GM18873 (cell line): ENCODE data around the gene OR4X2.
"Not testable (repeated sequence)": the region's sequence is repeated elsewhere in the genome, so short reads cannot be mapped to it uniquely, and the experiment has no call there.

Experiments used
- ATAC-seq: cut with Tn5 transposase; IDR thresholded peaks from one replicate; pipeline ENCODE4 v1.9.1; 2021; ENCODE audit warnings: mild to moderate bottlenecking, moderate library complexity, moderate number of reproducible peaks; ENCODE audit not compliant: unreplicated experiment, low FRiP score

Gene OR4X2, protein sequence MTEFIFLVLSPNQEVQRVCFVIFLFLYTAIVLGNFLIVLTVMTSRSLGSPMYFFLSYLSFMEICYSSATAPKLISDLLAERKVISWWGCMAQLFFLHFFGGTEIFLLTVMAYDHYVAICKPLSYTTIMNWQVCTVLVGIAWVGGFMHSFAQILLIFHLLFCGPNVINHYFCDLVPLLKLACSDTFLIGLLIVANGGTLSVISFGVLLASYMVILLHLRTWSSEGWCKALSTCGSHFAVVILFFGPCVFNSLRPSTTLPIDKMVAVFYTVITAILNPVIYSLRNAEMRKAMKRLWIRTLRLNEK

DNA sequence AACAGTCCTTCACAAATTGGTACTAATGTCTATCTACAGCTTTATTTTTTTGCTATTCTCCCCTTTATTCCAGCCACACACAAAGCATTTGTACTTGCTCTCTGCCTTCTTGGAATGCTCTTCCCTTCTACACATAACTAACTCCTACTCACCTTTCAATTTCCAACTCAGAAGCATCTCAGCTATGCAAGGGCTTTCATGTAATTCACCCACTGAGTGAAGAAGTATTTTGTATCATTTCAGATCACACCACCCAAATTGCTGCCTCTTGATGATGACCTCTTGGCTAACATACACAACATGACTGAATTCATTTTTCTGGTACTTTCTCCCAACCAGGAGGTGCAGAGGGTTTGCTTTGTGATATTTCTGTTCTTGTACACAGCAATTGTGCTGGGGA lies at the start of gene OR4X2:
TSS of gene OR4X2 (plus strand) at position 301 of the 400 bp plus-strand sequence. CDS start at position 301, 0 bp downstream.
- ATAC-seq = no peak

DNA sequence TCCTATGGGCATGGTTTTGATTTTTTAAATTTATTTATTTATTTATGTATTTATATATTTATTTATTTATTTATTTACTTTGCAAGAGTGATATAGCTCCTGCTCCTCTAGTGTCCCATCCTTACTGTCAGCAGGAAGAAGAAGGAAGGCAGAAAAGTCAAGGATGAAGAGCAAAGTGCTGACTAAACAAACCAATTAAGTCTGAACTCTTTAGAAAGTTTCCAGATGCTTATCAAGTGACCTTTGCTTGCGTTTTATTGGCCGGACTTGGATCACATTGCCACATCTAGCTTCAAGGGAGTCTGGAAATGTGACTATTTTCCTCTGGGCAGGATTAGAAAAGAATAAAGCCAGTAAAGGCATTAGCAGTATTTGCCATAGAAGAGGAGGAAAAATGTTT lies 37.0 kb upstream of the OR4X2 start:
- no peak for ATAC-seq

DNA sequence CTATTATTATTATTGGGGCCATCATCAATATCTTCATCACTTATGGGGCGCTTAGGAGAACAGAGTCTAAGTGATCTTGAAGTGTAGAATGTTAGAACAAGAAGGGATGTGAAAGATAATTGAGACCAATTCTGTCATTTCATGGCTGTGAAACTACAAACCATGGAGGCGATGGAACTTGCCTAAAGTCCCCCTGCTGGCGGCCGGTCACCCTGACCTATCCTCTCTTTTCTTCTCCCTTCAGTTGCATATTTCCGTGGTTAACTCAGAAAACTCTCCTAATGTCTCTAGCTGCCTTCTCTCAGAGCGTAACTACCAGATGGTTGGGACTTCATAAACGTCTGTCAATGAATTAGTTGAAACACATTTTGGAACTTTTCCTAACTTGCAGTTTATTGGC lies 34.9 kb upstream of the OR4X2 start:
- no peak for ATAC-seq

DNA sequence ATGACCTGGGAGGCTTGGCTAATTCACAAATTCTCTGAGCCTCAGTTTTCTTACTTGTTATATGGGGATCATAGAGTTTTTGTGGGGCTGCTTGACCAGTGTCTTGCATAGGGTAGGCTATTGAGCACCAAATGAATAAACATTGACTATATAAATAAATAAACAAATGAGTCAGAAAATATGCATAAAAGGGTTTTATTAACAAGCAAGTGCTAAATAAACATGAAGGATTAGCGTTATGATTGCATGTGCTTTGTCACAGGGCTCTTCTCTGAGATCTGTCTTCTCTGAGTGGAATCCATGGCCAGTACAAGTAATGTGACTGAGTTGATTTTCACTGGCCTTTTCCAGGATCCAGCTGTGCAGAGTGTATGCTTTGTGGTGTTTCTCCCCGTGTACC lies 28.4 kb upstream of the OR4X2 start, which contains the start of gene OR4B1:
TSS of gene OR4B1 (plus strand) at position 301 of the 400 bp plus-strand sequence. CDS start at position 301, 0 bp downstream.
- ATAC-seq = no peak

DNA sequence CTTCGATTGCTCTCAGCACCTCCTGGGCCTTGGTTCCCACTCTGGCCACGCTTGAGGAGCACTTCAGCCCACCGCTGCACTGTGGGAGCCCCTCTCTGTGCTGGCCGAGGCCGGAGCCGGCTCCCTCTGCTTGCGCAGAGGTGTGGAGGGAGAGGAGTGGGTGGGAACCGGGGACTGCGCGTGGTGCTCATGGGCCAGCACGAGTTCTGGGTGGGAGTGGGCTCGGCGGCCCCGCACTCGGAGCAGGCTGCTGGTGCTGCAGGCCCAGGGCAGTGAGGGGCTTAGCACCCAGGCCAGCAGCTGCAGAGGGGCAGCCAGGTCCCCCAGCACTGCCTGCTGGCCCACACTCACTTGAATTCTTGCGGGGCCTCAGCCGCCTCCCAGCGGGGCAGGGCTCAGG lies 16.1 kb upstream of the OR4X2 start:
- ATAC-seq = no peak

DNA sequence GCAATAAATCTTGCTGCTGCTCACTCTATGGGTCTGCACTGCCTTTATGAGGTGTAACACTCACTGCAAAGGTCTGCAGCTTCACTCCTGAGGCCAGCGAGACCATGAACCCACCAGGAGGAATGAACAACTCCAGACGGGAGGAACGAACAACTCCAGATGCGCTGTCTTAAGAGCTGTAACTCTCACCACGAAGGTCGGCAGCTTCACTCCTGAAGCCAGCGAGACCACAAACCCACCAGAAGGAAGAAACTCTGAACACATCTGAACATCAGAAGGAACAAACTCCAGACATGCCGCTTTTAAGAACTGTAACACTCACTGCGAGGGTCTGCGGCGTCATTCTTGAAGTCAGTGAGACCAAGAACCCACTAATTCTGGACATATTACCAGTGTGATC lies 14.8 kb upstream of the OR4X2 start:
- ATAC-seq = not testable (repeated sequence)

DNA sequence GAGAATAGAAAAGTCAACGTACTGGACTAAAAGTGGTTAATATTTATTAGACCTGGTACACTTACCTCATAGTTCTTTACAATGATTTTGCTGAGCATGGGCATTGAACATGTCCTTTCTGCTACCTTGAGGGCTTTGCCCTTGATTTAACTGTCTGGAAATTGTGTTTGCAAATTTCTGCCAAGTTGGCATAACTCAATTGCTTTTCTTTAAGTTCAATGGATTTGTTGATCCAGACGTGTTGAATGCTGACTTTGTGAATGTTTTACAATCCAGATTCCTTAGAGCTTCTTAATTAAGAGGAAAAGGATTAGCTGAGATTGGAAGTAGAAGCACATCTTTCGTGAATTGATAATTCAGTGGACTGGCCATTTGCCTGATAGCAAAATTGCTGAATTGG lies 7.2 kb upstream of the OR4X2 start:
- no peak for ATAC-seq

DNA sequence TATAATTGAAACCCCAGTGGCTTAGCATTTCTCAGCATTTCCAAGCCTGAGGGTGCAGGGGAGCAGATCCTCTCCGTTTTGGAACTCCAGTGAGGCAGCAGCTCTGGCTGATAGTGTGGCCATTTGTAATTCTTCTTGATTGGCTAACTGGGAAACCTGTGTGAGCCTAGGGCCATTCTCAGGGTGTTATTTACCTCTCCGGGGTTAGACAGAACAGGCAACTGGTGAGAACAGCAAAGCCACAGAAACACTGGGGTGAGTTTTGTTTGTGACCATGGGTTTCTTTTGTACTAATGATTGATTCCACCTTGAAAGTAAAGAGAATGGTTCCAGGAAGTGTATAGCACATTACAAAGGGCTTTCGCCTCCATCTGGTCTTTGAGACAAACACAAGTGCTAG lies 2.4 kb upstream of the OR4X2 start:
- ATAC-seq = no peak

DNA sequence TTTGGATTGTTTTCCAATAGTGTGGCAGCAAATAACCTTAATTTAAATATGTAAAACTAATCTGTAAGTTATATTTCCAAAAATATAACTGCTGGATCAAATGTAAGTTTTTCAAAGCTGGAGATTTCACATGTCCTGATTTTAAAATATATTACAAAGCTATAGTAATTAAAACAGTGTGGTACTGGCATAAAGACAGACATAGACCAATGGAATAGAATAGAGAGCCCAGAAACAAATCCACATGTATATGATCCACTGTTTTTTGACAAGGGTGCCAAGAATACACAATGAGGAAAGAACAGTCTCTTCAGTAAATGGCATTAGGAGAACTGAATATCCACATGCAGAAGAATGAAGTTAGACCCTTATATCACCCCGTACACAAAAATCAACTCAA lies 4.0 kb downstream of the OR4X2 start:
- no peak for ATAC-seq

DNA sequence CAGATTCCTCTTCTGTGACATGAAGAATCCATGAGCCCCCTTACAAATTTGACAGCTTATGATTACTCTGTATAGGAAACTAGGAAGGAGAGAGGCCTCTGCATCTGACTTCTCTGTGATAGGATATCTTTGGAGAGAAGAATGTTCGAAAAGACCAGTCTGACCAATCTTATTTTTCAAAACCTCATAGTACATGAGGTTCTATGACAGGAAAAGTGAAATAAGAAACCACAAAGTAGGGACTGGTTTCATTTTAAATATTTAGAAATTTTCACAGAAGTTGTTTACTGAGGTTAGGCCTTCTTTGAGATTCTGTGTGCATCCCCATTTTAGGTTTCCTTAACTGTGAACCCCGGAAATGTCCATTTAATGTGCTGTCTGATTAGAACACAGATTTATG lies 16.7 kb downstream of the OR4X2 start:
- no peak for ATAC-seq

DNA sequence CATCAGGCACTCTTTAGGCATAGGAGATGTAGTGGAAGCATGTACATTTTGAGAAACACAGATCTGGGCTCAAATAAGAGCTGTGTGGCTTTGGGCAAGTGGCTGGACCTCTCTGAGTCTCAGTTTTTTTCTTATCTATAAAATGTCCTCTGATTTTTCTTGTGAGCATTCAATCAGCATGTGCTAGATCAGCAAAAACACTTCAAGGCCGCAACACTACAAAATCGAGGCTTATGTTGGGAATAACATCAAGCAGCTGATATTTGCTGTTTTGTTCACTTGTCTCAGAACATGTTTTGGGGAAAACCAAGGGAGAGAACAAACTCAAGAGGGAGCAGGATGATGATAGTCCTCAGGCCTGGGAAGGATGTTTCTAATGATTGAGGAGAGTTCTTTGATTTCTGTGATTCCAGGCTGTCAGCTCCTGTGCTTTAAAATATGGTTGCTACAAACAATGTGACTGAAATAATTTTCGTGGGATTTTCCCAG lies 18.6 kb downstream of the OR4X2 start, which contains the start of gene OR4X1:
TSS of gene OR4X1 (plus strand) at position 439 of the 489 bp plus-strand sequence. CDS start at position 439, 0 bp downstream.
- ATAC-seq = no peak

DNA sequence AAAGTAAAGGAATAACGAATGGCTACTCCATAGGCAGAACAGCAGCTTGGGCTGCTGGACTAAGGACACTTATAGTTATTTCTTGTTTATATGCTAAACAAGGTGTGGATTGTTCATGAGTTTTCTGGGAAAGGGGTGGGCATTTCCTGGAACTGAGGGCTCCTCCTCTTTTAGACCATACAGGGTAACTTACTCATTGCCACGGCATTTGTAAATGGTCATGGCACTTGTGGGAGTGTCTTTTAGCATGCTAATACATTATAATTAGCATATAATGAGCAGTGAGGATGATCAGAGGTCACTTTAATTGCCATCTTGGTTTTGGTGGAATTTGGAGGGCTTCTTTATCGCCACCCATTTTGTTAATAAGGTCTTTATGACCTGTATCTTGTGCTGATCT lies 25.7 kb downstream of the OR4X2 start:
- no peak for ATAC-seq

DNA sequence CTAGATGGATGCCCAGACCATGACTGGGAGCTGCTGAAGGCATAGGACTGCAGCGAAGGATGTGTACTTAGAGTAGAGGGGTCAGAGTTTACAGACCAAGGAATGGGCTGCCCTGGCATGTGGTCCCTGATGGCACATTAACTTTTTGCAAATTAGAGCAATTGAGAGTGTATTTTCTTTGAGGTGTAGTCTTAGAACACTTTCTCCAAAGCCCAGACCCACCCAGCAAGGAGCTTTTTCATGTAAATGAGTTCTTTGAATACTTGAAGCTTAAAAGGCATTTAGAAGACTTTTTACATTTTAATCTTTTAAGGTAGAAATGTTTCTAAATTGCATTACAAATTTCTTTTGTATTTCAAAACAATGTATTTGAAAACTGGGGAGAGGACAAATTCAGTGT lies 27.7 kb downstream of the OR4X2 start:
- ATAC-seq = no peak
